ENCODE measurements around the gene CCSER2.

CCSER2 gene

DNA sequence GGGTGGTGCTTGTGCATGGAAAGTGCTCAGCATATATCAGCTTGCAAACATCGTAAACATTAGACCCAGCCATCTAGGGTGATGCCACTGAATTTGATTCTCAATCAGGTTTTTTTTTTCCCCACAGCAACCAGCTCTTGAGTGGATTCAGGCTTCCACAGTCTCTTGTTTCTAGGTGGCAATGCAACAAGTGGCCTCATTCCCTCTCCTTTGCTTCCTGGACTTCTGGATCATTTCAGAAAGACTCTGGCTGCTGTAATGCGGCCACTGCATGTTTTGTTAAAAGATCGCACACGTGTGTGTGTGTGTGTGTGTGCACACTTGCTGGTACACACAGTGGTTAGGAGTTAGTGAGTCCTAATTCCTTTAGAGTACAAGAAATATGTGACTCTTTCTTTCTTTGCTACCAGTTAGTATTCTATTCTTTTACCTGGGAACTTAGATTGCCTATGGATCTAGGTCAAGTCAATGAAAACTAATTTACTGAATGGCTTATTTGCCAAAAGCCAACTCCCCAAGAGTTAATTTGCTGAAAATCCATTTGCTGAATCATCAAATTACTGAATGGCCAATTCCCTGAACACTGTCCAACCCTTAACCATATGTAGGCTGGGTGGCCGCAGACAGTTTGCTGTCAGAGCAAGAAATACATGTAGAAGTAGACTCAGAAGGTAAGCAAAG, 222.5 kb downstream of the CCSER2 start:
- DNase-seq, result no peak

DNA sequence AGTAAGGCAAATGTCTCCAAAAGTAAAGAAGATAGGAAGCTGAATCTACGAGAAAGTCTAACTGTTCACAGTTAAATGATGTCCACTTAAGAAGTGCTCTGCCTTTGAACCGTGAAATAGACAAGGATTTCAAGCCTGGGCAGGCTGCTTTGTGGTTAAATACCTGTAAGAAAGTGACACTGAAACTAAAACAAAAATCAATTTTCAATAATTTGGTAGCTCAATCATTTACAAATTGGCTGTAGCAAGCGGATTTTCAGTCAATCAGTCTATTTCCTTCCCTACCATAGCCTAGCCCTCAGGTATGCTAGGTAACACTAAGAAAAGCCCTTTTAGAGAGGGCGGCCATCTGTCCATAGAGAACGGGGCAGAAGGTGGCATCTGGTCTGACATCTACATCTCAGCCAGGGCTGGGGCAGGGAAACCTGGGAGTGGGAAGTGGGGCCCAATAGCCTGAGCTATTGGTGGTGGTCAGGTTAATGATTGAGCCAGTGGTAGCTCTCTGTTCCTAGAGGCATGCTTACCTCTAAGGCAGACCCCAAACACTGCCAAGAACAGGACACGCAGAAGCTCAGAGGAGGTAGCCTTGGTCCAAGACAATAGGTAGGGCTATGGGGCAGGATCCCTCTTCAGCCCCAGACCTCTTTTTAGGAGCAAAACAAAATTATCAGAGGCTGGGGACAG, 223.2 kb downstream of the CCSER2 start:
- no peak for DNase-seq

DNA sequence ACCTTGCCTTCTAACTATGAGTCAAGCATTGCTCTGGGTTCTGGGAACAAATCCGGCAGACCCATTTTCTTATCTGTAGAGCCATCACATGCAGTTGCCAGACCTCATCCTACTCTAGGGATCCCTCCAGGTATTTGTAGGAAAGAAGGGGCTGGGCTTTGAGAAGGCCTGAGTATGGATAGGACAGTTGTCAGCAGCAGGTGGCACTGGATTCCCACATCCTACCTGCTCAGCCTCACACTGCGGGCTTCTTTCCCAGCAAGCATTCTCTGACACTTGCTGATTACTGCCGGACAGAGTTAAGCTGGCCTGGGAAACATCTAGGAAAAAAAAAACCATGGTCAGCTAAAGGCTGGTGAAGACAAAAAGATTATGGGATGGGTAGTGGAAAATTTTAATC, 224.1 kb downstream of the CCSER2 start:
- DNase-seq, result no peak

DNA sequence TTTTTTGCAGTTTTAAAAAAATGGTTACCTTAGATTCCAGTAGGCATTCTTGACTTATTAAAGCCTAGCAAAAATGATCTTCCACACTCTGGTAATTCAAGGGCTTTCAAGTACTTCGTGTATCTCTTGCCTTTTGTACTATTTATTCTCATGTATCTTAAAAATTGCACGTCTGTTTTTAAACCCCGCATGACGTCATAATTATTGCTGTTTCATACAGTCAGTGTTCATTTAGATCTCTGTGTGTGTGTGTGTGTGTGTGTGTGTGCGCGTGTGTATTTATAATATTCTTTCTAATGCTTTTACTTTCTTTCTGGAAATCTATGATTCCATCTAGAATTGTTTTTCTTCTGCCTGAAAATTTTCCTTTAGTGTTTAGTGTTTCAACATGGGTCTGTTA, 234.2 kb downstream of the CCSER2 start:
- no peak for DNase-seq

DNA sequence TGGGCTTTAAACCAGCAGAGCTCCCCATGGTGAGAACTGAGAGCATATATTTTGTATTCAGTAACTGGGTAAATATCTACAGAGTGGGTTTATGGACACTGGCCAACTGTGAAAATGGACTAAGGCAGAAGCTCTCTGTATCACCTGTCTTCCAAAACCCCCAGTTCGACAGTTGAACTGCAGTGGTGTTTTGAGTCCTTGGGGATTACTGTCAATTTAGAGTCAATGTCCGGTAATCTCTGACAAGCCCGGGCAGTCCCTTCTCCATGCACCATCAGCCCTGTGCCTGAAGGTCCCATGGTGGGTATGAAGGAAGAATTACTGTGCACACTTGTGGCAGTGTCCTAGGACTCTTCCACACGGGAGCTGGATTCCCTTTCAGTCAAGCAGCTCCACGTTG, 235.0 kb downstream of the CCSER2 start:
- DNase-seq, result no peak

DNA sequence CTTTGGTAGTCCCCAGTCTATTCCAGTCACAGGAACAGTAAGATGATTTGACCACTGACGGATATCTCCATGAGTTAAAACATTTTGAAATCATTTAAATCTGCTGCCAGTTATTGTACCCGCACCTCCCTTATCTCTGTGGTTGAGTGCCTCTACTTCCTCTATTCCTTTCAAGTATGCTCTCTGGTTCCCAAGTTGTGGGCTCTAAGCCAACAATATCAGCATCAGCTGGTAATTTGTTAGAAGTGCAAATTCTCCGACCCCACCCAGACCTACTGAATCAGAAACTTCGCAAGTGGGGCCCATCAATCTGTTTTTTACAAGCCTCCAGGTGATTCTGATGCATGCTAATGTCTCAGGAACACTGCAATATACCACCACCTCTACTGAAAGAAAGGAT, 235.5 kb downstream of the CCSER2 start:
- no peak for DNase-seq

DNA sequence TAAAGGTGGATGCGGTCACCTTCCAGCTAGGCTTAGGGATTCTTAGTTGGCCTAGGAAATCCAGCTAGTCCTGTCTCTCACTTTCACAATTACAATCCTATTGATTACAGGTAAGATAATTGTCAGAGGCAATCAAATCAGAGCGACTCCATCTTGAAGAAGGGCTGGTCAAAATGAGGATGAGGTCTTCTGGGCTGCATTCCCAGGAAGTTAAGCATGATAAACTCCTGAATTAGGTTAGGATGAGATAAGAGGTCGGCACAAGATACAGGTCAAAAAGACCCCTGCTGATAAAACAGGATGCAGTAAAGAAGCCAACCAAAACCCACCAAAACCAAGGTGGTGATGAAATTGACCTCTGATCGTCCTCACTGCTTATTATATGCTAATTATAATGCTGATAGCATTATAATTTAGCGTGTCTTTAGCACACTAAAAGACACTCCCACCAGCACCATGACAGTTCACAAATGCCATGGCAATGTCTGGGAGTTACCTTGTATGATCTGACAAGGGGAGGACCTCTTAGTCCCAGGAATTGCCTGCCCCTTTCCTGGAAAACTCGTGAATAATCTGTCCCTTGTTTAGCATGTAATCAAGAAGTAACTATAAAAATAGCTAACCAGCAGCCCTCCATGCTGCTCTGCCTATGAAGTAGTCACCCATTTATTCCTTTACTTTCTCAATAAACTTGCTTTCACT, 237.6 kb downstream of the CCSER2 start:
- DNase-seq, result no peak

DNA sequence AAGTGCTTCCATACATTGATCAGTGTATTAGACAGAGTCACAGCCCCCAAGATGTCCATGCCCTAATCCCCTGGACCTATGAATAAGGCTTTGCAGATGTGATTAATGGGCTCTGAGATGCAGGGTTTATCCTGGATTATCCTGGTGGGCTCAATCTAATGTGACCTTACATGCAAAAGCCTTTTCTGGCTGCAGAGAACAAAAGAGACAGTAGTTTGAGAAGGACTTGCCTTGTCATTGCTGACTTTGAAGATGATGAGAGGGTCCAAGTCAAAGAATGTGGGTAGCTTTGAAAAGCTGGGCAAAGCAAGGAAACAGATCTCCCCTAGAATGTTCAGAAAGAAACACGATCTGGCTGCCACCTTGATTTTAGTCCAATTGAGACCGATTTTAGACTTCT, 238.7 kb downstream of the CCSER2 start:
- no peak for DNase-seq
